ENCODE data around the gene SELENOM. TPM values are rescaled to one million over a fixed set of nuclear protein-coding genes. Genes with fewer than 3 reads are reported as not detected.

The SELENOM gene
- total RNA-seq, 4 donors from 2014 or later, result 591 to 706 (median 650) TPM

- H3K27me3 ChIP-seq, result no peaks in the 10 kb centered on the region
- 70 to 73% methylated on average over 32 to 33 of the region's 33 CpGs for WGBS, 2 donors
Observed at GRCh38 chr22:31103899-31104694, 3.3 kb downstream of the SELENOM start.

GRCh38 chr22:31103111-31103510 lies 4.3 kb downstream of the SELENOM start:
- H3K4me1 ChIP-seq, result peaks cover 0 to 85% (median 41%) of the 10 kb centered on the region in 4 donors
- no peaks in the 10 kb centered on the region for H3K27me3 ChIP-seq
- no peak overlapping the region for H3K4me3 ChIP-seq
- WGBS, 2 donors, result 75 to 76% methylated on average over 2 of the region's 2 CpGs
- no peak for DNase-seq (ENCODE audit: low spot score in 2 of 2)
- peaks cover 3 to 72% (median 7%) of the 10 kb centered on the region in 3 donors for H3K36me3 ChIP-seq
- TF ChIP-seq EP300 (IDR thresholded peaks at IDR 0.05) (no peak), POLR2A (IDR thresholded peaks at IDR 0.05) (no peak), CTCF (IDR thresholded peaks at IDR 0.05) (no peak)
- peak overlapping the region; percentile 59 to 98 (median 82) for H3K27ac ChIP-seq
- H3K9me3 ChIP-seq, result no peaks in the 10 kb centered on the region

More at GRCh38 chr22:31103899-31104694, 3.3 kb downstream of the SELENOM start:
- Histone ChIP-seq H3K4me1 (peaks cover 0 to 80% (median 35%) of the 10 kb centered on the region in 4 donors), H3K36me3 (peaks cover 3 to 63% (median 7%) of the 10 kb centered on the region in 3 donors), H3K4me3 (no peak overlapping the region), H3K27ac (peak overlapping the region; percentile 69 to 98 (median 93)), H3K9me3 (no peaks in the 10 kb centered on the region)
- TF ChIP-seq POLR2A (IDR thresholded peaks at IDR 0.05), result peak in 1 of 2 donors; percentile 28
- peak in 1 of 5 experiments; percentile 7 for TF ChIP-seq CTCF (IDR thresholded peaks at IDR 0.05)
- peak in 1 of 2 donors; percentile 57 for TF ChIP-seq EP300 (IDR thresholded peaks at IDR 0.05)
- DNase-seq (ENCODE audit: low spot score in 2 of 2), result no peak

GRCh38 chr22:31102441-31103081 lies 4.8 kb downstream of the SELENOM start:
- peaks cover 3 to 77% (median 7%) of the 10 kb centered on the region in 3 donors for H3K36me3 ChIP-seq
- H3K4me3 ChIP-seq, result no peak overlapping the region
- H3K9me3 ChIP-seq, result no peaks in the 10 kb centered on the region
- peak; percentile 60 to 75 for DNase-seq (ENCODE audit: low spot score in 2 of 2)
- TF ChIP-seq EP300 (IDR thresholded peaks at IDR 0.05), result peak in 1 of 2 donors; percentile 86
- TF ChIP-seq CTCF (IDR thresholded peaks at IDR 0.05), result no peak
- peaks cover 0 to 87% (median 42%) of the 10 kb centered on the region in 4 donors for H3K4me1 ChIP-seq
- peak overlapping the region; percentile 59 to 98 (median 82) for H3K27ac ChIP-seq
- WGBS, 2 donors, result 63 to 75% methylated on average over 8 of the region's 8 CpGs
- H3K27me3 ChIP-seq, result no peaks in the 10 kb centered on the region

- Histone ChIP-seq H3K27me3 (no peaks in the 10 kb centered on the region), H3K27ac (peak overlapping the region in 2 of 4 donors; percentile 85 to 95), H3K36me3 (peaks cover 5 to 93% (median 14%) of the 10 kb centered on the region in 3 donors), H3K4me3 (no peak overlapping the region), H3K4me1 (peaks cover 0 to 79% (median 35%) of the 10 kb centered on the region in 4 donors), H3K9me3 (no peaks in the 10 kb centered on the region)
- TF ChIP-seq POLR2A (IDR thresholded peaks at IDR 0.05) (no peak), EP300 (IDR thresholded peaks at IDR 0.05) (no peak)
- WGBS, 2 donors, result 89 to 90% methylated on average over 15 to 18 of the region's 18 CpGs
- no peak for DNase-seq (ENCODE audit: low spot score in 2 of 2)
Observed at GRCh38 chr22:31100762-31101525, 6.4 kb downstream of the SELENOM start.
